Hepatocyte (in vitro differentiated cells): ENCODE results near the gene GCA. TPM values are rescaled to one million over a fixed set of nuclear protein-coding genes. Genes with fewer than 3 reads are reported as not detected.

ENCODE experiments used
- DNase-seq: peaks from one replicate; pipeline ENCODE4 v3.0.0-alpha.2; 2016; ENCODE audit warnings: low spot score
- H2AFZ ChIP-seq: fragments of 200-600 bp; sonication (generic); 2 replicates; pipeline ENCODE4 v1.6.0; 2016; ENCODE audit warnings: antibody characterized with exemption, mild to moderate bottlenecking
- H3K27ac ChIP-seq: fragments of 200-600 bp; sonication (generic); 2 replicates; pipeline ENCODE4 v1.5.1; 2016; ENCODE audit warnings: mild to moderate bottlenecking
- H3K27me3 ChIP-seq: fragments of 200-600 bp; sonication (generic); 2 replicates; pipeline ENCODE4 v1.6.1; 2016
- H3K36me3 ChIP-seq: fragments of 200-600 bp; sonication (generic); replicated peaks from 2 replicates; pipeline ENCODE4 v1.5.1; 2016; ENCODE audit warnings: low read depth; ENCODE audit not compliant: insufficient read depth
- H3K4me1 ChIP-seq: fragments of 200-600 bp; sonication (generic); 2 replicates; pipeline ENCODE4 v1.5.1; 2016; ENCODE audit warnings: mild to moderate bottlenecking, moderate library complexity; ENCODE audit not compliant: insufficient read depth
- H3K4me2 ChIP-seq: fragments of 200-600 bp; sonication (generic); 2 replicates; pipeline ENCODE4 v1.6.0; 2016
- H3K4me3 ChIP-seq: fragments of 200-600 bp; sonication (generic); 2 replicates; pipeline ENCODE4 v1.5.1; 2016; ENCODE audit warnings: mild to moderate bottlenecking
- H3K79me2 ChIP-seq: fragments of 200-600 bp; sonication (generic); 2 replicates; pipeline ENCODE4 v1.6.0; 2017; ENCODE audit warnings: mild to moderate bottlenecking
- H3K9me2 ChIP-seq: fragments of 200-600 bp; sonication (generic); replicated peaks from 2 replicates; pipeline ENCODE4 v1.6.0; 2017; ENCODE audit warnings: mild to moderate bottlenecking; ENCODE audit not compliant: insufficient read depth
- H3K9me3 ChIP-seq: fragments of 200-600 bp; sonication (generic); 2 replicates; pipeline ENCODE4 v1.5.1; 2016; ENCODE audit warnings: low read depth, mild to moderate bottlenecking
- H4K20me1 ChIP-seq: fragments of 200-600 bp; sonication (generic); 2 replicates; pipeline ENCODE4 v1.6.0; 2016; ENCODE audit warnings: mild to moderate bottlenecking; ENCODE audit not compliant: insufficient read depth, poor library complexity, severe bottlenecking
- CTCF ChIP-seq: fragments of 200-600 bp; sonication (generic); IDR thresholded peaks from 2 replicates; pipeline ENCODE4 v1.5.1; 2016; ENCODE audit warnings: antibody characterized with exemption, mild to moderate bottlenecking; ENCODE audit not compliant: poor library complexity
- EZH2 ChIP-seq: fragments of 200-600 bp; sonication (generic); IDR thresholded peaks from 2 replicates; pipeline ENCODE4 v1.6.1; 2016; ENCODE audit warnings: antibody characterized with exemption, mild to moderate bottlenecking, borderline replicate concordance
- EZH2phosphoT487 ChIP-seq: fragments of 200-600 bp; sonication (generic); IDR thresholded peaks from one replicate; pipeline ENCODE4 v1.6.1; 2018; ENCODE audit warnings: antibody characterized with exemption, mild to moderate bottlenecking, low read depth, moderate library complexity; ENCODE audit not compliant: unreplicated experiment, severe bottlenecking
- WGBS: methylation state at CpG from one replicate; pipeline ENCODE4 v1.1.6; 2016; ENCODE audit warnings: low lambda C conversion rate; ENCODE audit errors: missing lambda C conversion rate; 5-methylcytosine and 5-hydroxymethylcytosine counted together
- polyA plus RNA-seq: library from polyadenylated mRNA; unstranded; fragments of >200 nt; fragmentation: Nextera tagmentation; extraction: Ambion mirVana; gene quantifications from 2 replicates; pipeline ENCODE4 v1.2.1, GENCODE V29; 2016
- total RNA-seq: library from RNA; depleted of rRNA; stranded (reverse); fragments of >200 nt; gene quantifications from 2 replicates; pipeline ENCODE4 v1.2.3, GENCODE V29; 2014

Gene GCA
- total and polyA plus RNA-seq, 2 experiments from 2014 or later, result 29.2 to 43.2 TPM

GRCh38 chr2:162316590-162316989, 27.3 kb upstream of the GCA start:
- Histone ChIP-seq H3K27me3 (no peaks in the 10 kb centered on the region), H3K4me2 (peak overlapping the region; percentile 83), H3K9me3 (no peaks in the 10 kb centered on the region), H3K36me3 (no peaks in the 10 kb centered on the region), H3K79me2 (no peaks in the 10 kb centered on the region), H3K9me2 (no peaks in the 10 kb centered on the region), H3K4me1 (peaks cover 5% of the 10 kb centered on the region), H3K4me3 (no peak overlapping the region), H3K27ac (no peak overlapping the region), H2AFZ (no peak overlapping the region), H4K20me1 (no peaks in the 10 kb centered on the region)
- 88% methylated on average over 2 of the region's 2 CpGs for WGBS
- TF ChIP-seq CTCF (no peak), EZH2phosphoT487 (no peak), EZH2 (no peak)
- no peak for DNase-seq

GRCh38 chr2:162317058-162317742, 26.7 kb upstream of the GCA start:
- 88% methylated on average over 3 of the region's 3 CpGs for WGBS
- H2AFZ ChIP-seq, result peak overlapping the region; percentile 100
- H3K4me1 ChIP-seq, result peaks cover 5% of the 10 kb centered on the region

GRCh38 chr2:162317861-162318327, 26.0 kb upstream of the GCA start:
- peak; percentile 47 for DNase-seq
- Histone ChIP-seq H4K20me1 (no peaks in the 10 kb centered on the region), H3K9me3 (no peaks in the 10 kb centered on the region), H2AFZ (peak overlapping the region; percentile 100), H3K4me1 (peaks cover 5% of the 10 kb centered on the region), H3K4me3 (peak overlapping the region; percentile 62), H3K36me3 (no peaks in the 10 kb centered on the region), H3K9me2 (no peaks in the 10 kb centered on the region), H3K27me3 (no peaks in the 10 kb centered on the region), H3K4me2 (peak overlapping the region; percentile 83), H3K27ac (peak overlapping the region; percentile 93), H3K79me2 (no peaks in the 10 kb centered on the region)
- 40% methylated on average over 16 of the region's 16 CpGs for WGBS
- TF ChIP-seq CTCF (no peak), EZH2 (no peak), EZH2phosphoT487 (no peak)

More at GRCh38 chr2:162317058-162317742, 26.7 kb upstream of the GCA start:
- H3K9me3 ChIP-seq, result no peaks in the 10 kb centered on the region
- no peaks in the 10 kb centered on the region for H3K79me2 ChIP-seq
- H3K4me2 ChIP-seq, result peak overlapping the region; percentile 83
- no peak for DNase-seq
- no peak overlapping the region for H3K27ac ChIP-seq
- no peaks in the 10 kb centered on the region for H4K20me1 ChIP-seq
- peak overlapping the region; percentile 62 for H3K4me3 ChIP-seq
- no peaks in the 10 kb centered on the region for H3K36me3 ChIP-seq
- no peak for TF ChIP-seq EZH2phosphoT487
- no peak for TF ChIP-seq CTCF
- TF ChIP-seq EZH2, result no peak
- no peaks in the 10 kb centered on the region for H3K9me2 ChIP-seq
- H3K27me3 ChIP-seq, result no peaks in the 10 kb centered on the region
